Stimulated activated CD4-positive, alpha-beta T cell treated with anti-CD3 and anti-CD28 coated beads, Interleukin-12 subunit alpha, Interleukin-12 subunit beta, amount 100 ng/mL, for 48 hours (primary cell): Measurements from ENCODE around the gene GRIN1.
"Not testable (repeated sequence)": the region's sequence is repeated elsewhere in the genome, so short reads cannot be mapped to it uniquely, and the experiment has no call there.

ENCODE experiments used
- DNase-seq, 3 donors: peaks; one replicate each; pipeline ENCODE4 v3.0.0-alpha.2; 2020; ENCODE audit warnings: low read depth in 2 of 3, low spot score in 1 of 3

The GRIN1 gene

GRCh38 chr9:137127301-137128157 is 11.4 kb upstream of the GRIN1 start:
- peak in 1 of 3 donors; percentile 23 for DNase-seq

- no peak for DNase-seq
These were observed 10.6 kb upstream of the GRIN1 start for GRCh38 chr9:137128158-137128861.

GRCh38 chr9:137128862-137129455 is 10.0 kb upstream of the GRIN1 start:
- no peak for DNase-seq

- peak; percentile 71 to 89 (median 85) for DNase-seq
These were observed 9.3 kb upstream of the GRIN1 start for GRCh38 chr9:137129456-137130175.

- no peak for DNase-seq
These were observed 8.7 kb upstream of the GRIN1 start for GRCh38 chr9:137130176-137130755.

- DNase-seq, result no peak
These were observed 4.8 kb upstream of the GRIN1 start for GRCh38 chr9:137134191-137134590.

GRCh38 chr9:137135154-137135553 is 3.8 kb upstream of the GRIN1 start:
- DNase-seq, result not testable (repeated sequence)

- DNase-seq, result no peak
These were observed 2.6 kb upstream of the GRIN1 start for GRCh38 chr9:137136261-137136880.

GRCh38 chr9:137136881-137137607 is 1.9 kb upstream of the GRIN1 start:
- DNase-seq, result no peak

- no peak for DNase-seq
These were observed 764 bp upstream of the GRIN1 start for GRCh38 chr9:137138058-137138721.

GRCh38 chr9:137139468-137140150 is 655 bp downstream of the GRIN1 start:
- no peak for DNase-seq

GRCh38 chr9:137140151-137141012 is 1.4 kb downstream of the GRIN1 start:
- DNase-seq, result no peak

GRCh38 chr9:137141050-137141810 is 2.3 kb downstream of the GRIN1 start:
- no peak for DNase-seq

- DNase-seq, result no peak
These were observed 3.3 kb downstream of the GRIN1 start for GRCh38 chr9:137141976-137142936.

- DNase-seq, result no peak
These were observed 4.5 kb downstream of the GRIN1 start for GRCh38 chr9:137143459-137143858.
